22Rv1 (cell line): Measurements from ENCODE around the gene ALAS1.

Experiments used
- ZFX ChIP-seq: fragments of 450-650 bp; IDR thresholded peaks from 2 replicates; pipeline ENCODE4 v1.6.1; 2017; ENCODE audit warnings: antibody characterized with exemption, borderline replicate concordance
- TF ChIP-seq, protein P1 (sequence below): fragments of 450-650 bp; IDR thresholded peaks from 2 replicates; pipeline ENCODE4 v1.5.1; 2017; ENCODE audit warnings: mild to moderate bottlenecking

DNA sequence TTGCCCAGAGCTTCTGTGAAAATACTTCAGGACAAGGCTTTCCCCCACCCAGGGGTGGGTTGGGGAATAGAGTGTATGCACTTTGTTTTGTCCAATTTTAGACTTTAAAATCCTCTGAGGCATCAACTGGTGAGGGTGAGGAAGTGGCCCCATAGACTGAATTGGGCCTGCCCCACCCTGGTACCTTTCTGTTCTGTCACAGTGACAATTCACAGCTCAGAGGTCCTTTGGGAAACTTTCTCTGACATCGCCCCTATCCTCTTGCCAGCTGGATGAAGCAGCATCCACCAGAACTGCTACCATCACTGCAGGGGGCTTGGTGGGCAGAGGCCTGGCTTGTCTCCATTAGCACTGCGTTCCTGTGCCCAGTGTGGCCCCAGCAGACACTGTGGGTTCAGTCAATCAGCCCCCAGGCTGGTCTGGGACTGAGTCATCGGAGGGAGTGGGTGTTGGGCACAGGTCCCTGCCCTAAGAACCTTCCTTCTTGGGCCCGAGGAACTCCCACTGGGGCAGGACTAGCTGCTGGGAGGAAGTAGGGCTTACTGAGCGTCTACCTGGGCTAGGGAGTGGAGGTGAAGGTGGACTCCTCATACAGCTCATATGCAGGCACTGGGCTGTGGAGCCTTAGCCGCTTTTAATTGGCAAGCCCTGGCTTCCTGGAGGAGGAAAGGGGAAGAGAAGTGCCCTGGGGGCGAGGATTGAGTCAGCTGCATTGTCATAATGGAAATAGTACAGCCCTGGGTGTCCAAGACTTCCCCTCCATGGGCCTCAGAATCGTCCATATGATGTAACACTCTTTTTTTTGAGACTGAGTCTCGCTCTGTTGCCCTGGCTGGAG is 46.0 kb downstream of the ALAS1 start:
- TF ChIP-seq, protein P1, sequence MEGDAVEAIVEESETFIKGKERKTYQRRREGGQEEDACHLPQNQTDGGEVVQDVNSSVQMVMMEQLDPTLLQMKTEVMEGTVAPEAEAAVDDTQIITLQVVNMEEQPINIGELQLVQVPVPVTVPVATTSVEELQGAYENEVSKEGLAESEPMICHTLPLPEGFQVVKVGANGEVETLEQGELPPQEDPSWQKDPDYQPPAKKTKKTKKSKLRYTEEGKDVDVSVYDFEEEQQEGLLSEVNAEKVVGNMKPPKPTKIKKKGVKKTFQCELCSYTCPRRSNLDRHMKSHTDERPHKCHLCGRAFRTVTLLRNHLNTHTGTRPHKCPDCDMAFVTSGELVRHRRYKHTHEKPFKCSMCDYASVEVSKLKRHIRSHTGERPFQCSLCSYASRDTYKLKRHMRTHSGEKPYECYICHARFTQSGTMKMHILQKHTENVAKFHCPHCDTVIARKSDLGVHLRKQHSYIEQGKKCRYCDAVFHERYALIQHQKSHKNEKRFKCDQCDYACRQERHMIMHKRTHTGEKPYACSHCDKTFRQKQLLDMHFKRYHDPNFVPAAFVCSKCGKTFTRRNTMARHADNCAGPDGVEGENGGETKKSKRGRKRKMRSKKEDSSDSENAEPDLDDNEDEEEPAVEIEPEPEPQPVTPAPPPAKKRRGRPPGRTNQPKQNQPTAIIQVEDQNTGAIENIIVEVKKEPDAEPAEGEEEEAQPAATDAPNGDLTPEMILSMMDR, result no peak
- no peak for TF ChIP-seq ZFX
